GM12864 (cell line): ENCODE results near the gene PDE6B.

Experiments used
- DNase-seq: peaks from one replicate; pipeline ENCODE4 v3.0.0-alpha.2; 2011; ENCODE audit warnings: low read depth
- H3K4me3 ChIP-seq: 2 replicates; pipeline ENCODE4 v1.5.1; 2011; ENCODE audit warnings: mild to moderate bottlenecking, low read depth, low read length, control low read depth
- TF ChIP-seq, protein P1 (sequence below): IDR thresholded peaks from 2 replicates; pipeline ENCODE4 v1.5.1; 2011; ENCODE audit warnings: low read depth, mild to moderate bottlenecking, moderate library complexity, low read length, control low read depth, inconsistent platforms; ENCODE audit errors: missing control alignments

Gene PDE6B

DNA sequence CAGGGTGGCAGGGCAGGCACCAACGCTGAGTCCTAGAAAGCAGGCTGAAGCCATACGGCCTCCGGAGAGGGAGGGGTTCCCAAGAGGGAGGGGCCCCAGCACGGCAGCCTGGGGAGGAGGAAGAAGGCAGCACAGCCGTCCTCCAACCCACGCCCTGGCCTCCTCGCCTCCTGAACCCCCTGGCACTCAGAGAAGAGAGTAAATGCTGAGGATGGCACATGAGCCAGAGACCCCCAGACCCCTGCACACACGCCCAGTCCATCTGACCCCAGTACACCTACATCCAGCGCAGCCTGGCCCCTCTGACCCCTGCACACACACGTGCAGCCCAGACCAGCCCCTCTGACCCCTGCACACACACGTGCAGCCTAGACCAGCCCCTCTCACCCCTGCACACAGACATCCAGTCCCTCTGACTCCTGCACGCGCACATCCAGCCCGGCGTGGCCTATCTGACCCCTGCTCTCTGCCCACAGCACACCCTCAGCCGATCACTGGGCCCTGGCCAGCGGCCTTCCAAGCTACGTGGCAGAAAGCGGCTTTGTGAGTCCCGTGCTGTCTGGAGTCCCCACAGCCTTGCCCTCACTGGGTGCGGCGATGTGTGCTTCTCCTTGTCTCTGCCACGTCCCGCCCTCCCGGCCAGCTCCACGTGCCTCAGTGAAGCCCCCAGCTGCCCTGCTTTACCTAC lies 30.2 kb downstream of the PDE6B start:
- DNase-seq = no peak
- H3K4me3 ChIP-seq = no peak overlapping the region
- TF ChIP-seq, protein P1, sequence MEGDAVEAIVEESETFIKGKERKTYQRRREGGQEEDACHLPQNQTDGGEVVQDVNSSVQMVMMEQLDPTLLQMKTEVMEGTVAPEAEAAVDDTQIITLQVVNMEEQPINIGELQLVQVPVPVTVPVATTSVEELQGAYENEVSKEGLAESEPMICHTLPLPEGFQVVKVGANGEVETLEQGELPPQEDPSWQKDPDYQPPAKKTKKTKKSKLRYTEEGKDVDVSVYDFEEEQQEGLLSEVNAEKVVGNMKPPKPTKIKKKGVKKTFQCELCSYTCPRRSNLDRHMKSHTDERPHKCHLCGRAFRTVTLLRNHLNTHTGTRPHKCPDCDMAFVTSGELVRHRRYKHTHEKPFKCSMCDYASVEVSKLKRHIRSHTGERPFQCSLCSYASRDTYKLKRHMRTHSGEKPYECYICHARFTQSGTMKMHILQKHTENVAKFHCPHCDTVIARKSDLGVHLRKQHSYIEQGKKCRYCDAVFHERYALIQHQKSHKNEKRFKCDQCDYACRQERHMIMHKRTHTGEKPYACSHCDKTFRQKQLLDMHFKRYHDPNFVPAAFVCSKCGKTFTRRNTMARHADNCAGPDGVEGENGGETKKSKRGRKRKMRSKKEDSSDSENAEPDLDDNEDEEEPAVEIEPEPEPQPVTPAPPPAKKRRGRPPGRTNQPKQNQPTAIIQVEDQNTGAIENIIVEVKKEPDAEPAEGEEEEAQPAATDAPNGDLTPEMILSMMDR = no peak

DNA sequence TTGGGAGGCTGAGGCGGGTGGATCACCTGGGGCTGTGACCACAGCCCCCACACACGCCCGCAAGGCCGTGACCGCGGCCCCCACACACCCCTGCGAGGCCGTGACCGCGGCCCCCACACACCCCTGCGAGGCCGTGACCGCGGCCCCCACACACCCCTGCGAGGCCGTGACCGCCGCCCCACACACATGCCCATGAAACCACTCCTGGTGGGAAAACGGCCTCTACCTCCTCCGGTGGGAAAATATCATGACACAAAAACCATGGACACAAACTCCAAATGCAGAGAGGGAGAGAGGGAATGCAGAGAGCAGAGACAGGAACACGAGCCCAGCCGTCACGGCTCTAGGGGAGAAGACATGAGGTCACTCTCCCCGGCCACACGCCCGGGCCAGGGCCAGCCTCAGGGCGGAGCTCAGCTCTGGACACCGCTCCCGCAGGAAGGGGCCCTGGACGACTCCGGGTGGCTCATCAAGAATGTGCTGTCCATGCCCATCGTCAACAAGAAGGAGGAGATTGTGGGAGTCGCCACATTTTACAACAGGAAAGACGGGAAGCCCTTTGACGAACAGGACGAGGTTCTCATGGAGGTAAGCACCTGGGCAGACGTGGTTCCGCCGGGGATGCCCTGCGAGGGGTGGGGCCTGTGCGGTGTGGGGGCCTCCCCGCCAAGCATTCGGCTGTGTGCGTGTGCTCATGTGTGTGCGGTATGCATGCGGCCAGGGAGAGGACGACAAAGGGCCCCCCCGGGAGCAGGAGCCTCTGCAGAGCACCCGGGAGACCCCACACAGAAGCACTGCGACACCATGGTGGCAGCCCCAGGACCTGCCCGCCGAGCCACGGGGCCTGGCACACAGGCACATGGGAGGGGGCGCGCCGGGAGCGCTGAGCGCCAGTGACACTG lies 31.3 kb downstream of the PDE6B start:
- TF ChIP-seq, protein P1 = no peak
- H3K4me3 ChIP-seq = no peak overlapping the region
- no peak for DNase-seq

DNA sequence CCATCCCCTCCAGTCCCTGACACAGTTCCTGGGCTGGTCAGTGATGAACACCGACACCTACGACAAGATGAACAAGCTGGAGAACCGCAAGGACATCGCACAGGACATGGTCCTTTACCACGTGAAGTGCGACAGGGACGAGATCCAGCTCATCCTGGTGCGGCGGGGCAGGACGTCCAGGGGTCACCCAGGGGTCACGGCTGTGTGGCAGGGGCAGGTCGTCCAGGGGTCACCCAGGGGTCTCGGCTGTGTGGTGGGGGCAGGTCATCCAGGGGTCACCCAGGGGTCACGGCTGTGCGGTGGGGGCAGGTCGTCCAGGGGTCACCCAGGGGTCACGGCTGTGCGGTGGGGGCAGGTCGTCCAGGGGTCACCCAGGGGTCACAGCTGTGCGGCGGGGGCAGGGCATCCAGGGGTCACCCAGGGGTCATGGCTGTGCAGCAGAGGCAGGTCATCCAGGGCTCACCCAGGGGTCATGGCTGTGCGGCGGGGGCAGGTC lies 32.0 kb downstream of the PDE6B start:
- no peak for DNase-seq
- TF ChIP-seq, protein P1 = no peak
- H3K4me3 ChIP-seq = no peak overlapping the region

DNA sequence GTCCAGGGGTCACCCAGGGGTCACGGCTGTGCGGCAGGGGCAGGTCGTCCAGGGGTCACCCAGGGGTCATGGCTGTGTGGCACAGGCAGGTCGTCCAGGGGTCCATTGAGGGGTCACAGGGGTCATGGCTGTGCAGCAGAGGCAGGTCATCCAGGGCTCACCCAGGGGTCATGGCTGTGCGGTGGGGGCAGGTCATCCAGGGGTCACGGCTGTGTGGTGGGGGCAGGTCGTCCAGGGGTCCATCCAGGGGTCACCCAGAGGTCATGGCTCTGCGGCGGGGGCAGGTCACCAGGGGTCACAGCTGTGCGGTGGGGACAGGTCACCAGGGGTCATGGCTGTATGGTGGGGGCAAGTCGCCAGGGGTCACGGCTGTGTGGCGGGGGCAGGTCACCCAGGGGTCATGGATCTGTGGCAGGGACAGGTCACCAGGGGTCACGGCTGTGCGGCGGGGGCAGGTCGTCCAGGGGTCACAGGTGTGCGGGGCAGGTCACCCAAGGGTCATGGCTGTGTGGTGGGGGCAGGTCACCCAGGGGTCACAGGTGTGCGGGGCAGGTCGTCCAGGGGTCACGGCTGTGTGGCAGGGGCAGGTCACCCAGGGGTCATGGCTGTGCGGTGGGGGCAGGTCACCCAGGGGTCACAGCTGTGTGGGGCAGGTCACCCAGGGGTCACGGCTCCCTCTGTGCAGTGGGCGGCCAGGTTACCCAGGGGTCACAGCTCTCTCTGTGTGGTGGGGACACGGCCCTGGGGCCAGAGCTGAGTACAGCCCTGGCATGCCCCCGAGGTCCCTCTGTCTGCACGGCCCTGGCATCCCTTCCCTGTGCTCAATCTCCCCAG lies 32.7 kb downstream of the PDE6B start:
- TF ChIP-seq, protein P1 = no peak

DNA sequence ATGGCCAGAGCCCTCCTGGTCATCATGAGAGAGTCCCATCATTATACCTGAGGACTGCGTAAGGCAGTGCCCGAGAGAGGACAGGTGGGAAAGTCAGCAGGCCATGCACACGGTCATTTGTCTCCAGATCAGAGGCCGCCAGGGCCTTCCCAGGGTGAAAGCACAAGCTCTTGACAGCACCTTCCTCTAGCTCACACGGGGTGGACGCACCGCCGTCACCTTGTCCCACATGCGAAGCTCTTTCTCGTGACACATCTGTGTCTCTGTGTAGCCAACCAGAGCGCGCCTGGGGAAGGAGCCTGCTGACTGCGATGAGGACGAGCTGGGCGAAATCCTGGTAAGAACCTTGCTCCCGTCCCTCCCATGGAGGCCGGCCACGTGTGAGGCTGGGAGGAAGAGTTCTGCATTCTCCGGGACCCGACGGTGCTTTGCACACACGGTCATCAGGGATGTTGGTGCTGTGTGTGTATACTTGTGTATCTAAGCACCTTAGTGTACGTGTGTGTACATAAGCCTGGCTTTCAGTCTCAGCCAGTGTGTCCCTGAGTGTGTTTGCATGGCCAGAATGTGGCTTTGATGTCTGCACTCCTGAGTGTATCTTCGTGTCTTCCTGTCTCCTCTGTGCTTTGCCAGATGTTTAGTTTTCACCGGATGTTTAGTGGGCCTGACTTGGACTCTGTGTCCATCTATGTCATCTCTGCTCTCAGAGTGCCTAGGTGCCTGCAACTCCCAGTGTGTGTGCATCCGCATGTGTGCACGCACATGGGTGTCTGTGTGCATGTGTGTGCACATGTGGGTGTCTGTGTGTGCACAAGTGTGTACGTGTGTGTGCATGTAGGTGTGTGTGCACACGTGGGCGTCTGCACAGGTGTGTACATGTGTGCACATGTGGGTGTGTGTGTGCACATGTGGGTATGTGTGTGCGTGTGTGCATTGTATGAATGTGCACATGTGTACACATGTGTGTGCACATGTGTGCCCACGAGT lies 33.6 kb downstream of the PDE6B start:
- TF ChIP-seq, protein P1 = no peak
- no peak overlapping the region for H3K4me3 ChIP-seq
- DNase-seq = no peak

More for the DNA sequence above, 32.7 kb downstream of the PDE6B start:
- no peak overlapping the region for H3K4me3 ChIP-seq
- DNase-seq = no peak
